ENCODE measurements around the gene EGLN1. TPM values are rescaled to one million over a fixed set of nuclear protein-coding genes. Genes with fewer than 3 reads are reported as not detected.

Gene EGLN1
- total and polyA plus RNA-seq, 8 donors = 19.4 to 54.6 (median 40.5) TPM

GRCh38 chr1:231382426-231382825 lies 39.7 kb downstream of the EGLN1 start:
- Histone ChIP-seq H3K27ac (no peak overlapping the region), H3K36me3 (no peaks in the 10 kb centered on the region), H3K4me3 (no peak overlapping the region), H3K27me3 (no peaks in the 10 kb centered on the region), H3K4me1 (peaks cover 3 to 21% of the 10 kb centered on the region in 2 donors), H3K9me3 (no peaks in the 10 kb centered on the region)
- intact Hi-C loops (cut with DNase I) = no loop called here
- TF ChIP-seq CTCF (IDR thresholded peaks at IDR 0.05) = no peak
- DNase-seq = no peak
- ATAC-seq = no peak

- DNase-seq (no peak), ATAC-seq (no peak)
- peaks cover 3 to 28% of the 10 kb centered on the region in 2 donors for H3K4me1 ChIP-seq
- intact Hi-C loops (cut with DNase I) = no loop called here
- TF ChIP-seq CTCF (IDR thresholded peaks at IDR 0.05) = no peak
- no peak overlapping the region for H3K4me3 ChIP-seq
- H3K27me3 ChIP-seq = no peaks in the 10 kb centered on the region
- no peaks in the 10 kb centered on the region for H3K9me3 ChIP-seq
- H3K36me3 ChIP-seq = no peaks in the 10 kb centered on the region
- H3K27ac ChIP-seq = no peak overlapping the region
Measured at GRCh38 chr1:231381729-231382128, 40.4 kb downstream of the EGLN1 start.

GRCh38 chr1:231376875-231377549 lies 45.1 kb downstream of the EGLN1 start:
- no peak for TF ChIP-seq CTCF (IDR thresholded peaks at IDR 0.05)
- DNase-seq (no peak), ATAC-seq (peak; percentile 56)
- peaks cover 3 to 22% of the 10 kb centered on the region in 2 donors for H3K4me1 ChIP-seq
- intact Hi-C loops (cut with DNase I) = no loop called here
- H3K9me3 ChIP-seq = no peaks in the 10 kb centered on the region
- no peak overlapping the region for H3K4me3 ChIP-seq
- no peaks in the 10 kb centered on the region for H3K36me3 ChIP-seq
- H3K27me3 ChIP-seq = no peaks in the 10 kb centered on the region
- H3K27ac ChIP-seq = no peak overlapping the region

GRCh38 chr1:231376101-231376500 lies 46.0 kb downstream of the EGLN1 start:
- no peak for TF ChIP-seq CTCF (IDR thresholded peaks at IDR 0.05)
- H3K27ac ChIP-seq = no peak overlapping the region
- DNase-seq (no peak), ATAC-seq (no peak)
- H3K4me1 ChIP-seq = peaks cover 3 to 22% of the 10 kb centered on the region in 2 donors
- no peaks in the 10 kb centered on the region for H3K36me3 ChIP-seq
- intact Hi-C loops (cut with DNase I) = no loop called here
- H3K9me3 ChIP-seq = no peaks in the 10 kb centered on the region
- H3K27me3 ChIP-seq = no peaks in the 10 kb centered on the region
- no peak overlapping the region for H3K4me3 ChIP-seq

- intact Hi-C loops (cut with DNase I) = no loop called here
- DNase-seq (no peak), ATAC-seq (no peak)
- peaks cover 3 to 22% of the 10 kb centered on the region in 2 donors for H3K4me1 ChIP-seq
- H3K9me3 ChIP-seq = no peaks in the 10 kb centered on the region
- no peak for TF ChIP-seq CTCF (IDR thresholded peaks at IDR 0.05)
- no peak overlapping the region for H3K27ac ChIP-seq
- H3K27me3 ChIP-seq = no peaks in the 10 kb centered on the region
- no peak overlapping the region for H3K4me3 ChIP-seq
- H3K36me3 ChIP-seq = peaks cover 0 to 5% of the 10 kb centered on the region in 2 donors
Measured at GRCh38 chr1:231374394-231374793, 47.7 kb downstream of the EGLN1 start.
